GM21529 (cell line): ENCODE measurements around the gene ERBB4.

ENCODE experiments used
- ATAC-seq: cut with Tn5 transposase; IDR thresholded peaks from one replicate; pipeline ENCODE4 v1.9.1; 2021; ENCODE audit not compliant: unreplicated experiment

ERBB4 gene

DNA sequence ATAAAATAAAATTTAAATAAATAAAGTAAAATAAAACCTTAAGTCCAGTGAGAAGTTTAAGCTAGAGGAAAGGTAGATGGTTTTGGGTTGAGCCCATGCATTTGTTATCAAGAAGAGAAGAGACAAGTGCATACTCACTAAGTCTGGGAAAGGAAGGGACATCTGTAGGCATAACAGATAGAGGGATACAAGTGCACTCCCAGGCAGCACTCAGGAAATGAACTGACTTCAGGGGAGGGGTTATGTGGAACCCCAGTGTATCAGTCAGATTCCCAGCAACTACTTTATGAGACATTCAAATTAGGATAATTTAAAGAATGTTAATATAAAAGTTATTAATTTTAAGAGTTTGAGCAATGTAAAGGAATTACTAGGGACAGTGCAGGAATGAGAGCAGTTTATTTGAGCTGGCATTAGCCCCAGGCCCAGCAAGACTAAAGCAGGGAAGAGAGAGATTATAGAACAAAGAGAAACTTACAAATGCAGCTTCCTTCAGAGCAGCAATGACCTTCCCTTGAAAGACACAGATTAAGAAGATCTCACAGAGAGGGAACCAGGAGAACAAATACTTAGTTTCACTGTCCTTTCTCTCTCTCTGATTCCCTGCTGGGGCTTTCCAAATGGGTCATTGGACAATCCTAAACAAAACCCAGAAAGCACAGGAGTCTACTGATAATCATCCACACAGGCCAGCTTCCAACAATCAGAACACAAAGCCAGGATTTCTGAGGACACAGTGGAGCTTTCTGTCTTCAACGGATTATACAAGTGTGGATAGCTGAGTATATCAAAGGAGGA lies 109.7 kb downstream of the ERBB4 start:
- ATAC-seq, result no peak

- ATAC-seq, result no peak
These were observed 111.0 kb downstream of the ERBB4 start for GRCh38 chr2:212427638-212428037.

DNA sequence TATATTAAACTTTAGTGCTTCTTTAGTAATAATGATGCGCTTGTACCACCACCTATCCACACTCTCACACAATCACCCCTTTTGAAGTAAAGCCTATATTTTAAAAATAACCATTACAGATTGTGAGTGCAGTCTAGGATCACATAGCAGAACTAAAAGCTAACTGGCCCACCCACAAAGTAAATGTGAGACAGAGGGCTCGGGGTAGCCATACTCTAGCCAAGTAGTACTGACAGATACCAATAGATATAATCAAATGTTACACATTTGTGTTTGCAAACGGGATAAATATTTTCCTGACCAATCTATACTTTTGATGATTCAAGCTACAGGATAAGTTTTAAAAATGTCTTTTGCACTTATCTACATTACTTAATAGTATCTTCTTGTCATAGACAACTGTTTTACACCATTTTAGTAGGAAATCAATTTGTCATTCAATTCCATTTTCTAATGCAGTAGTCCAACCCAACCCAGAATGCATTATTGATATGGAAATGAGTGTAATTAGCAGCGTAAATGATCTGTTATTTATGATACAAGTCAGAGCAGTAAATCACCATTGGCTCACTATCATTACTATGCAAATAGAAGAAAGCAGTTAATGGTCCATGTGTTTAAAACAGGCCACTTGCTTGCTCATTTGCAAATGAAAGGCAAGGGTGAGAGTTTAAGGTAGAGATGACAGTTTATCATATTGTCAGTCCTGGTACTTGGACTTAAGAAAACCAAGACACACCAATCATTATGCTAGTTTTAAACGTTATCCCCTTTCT lies 111.8 kb downstream of the ERBB4 start:
- ATAC-seq, result no peak

DNA sequence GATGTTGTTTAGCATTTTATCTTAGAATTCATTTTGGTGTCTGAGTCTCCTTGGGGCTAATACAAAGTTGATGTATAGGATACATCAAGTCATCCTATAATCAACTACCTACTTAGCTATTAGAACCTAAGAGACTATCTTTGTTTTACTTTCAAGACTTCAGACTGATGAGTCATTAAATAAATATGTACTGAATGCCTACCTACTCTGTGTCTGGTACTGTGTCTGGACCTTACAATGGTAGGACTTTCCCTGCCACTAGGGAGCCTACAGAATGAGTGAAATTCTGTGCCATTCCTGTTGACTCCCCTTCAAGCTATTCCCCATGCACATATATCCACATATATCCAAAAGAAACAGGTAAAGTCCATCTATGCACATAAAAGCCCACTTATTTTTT lies 114.5 kb downstream of the ERBB4 start:
- ATAC-seq, result no peak

GRCh38 chr2:212423089-212423488 lies 115.5 kb downstream of the ERBB4 start:
- ATAC-seq, result no peak

DNA sequence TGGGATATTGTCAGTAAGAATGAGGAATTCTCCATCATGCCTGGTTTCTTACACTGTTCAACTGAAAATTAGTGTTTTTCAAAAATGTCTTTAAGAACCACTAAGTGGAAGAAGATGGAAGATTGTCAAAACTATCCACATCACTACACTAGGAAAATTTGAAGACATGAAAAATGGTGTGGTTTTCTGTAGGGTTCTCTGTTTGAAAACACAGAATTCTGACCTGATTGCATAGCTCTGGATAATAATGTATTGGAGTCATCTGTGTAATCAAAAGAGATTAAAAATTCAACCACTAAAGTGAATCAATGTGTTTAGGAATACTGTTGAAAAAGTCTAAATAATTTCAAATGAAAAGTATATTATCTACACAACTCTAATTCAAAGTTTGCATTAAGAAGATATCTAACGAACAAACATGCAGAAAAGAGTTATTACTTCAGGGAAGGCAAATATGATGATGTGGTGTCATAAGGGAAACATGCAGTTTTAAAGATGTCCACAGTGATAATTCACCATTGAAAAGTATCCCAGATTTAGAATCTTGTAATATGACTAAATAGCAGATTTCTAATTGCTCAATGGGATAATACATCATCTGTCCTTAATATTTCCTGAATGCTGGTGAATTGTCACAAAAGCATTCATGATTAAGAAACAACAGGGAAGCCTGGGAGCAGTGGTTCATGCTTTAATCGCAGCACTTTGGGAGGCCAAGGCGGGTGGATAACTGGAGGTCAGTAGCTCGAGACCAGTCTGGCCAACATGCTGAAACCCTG lies 116.9 kb downstream of the ERBB4 start:
- no peak for ATAC-seq

GRCh38 chr2:212416086-212416485 lies 122.5 kb downstream of the ERBB4 start:
- no peak for ATAC-seq

- no peak for ATAC-seq
These were observed 123.8 kb downstream of the ERBB4 start for GRCh38 chr2:212414767-212415211.

DNA sequence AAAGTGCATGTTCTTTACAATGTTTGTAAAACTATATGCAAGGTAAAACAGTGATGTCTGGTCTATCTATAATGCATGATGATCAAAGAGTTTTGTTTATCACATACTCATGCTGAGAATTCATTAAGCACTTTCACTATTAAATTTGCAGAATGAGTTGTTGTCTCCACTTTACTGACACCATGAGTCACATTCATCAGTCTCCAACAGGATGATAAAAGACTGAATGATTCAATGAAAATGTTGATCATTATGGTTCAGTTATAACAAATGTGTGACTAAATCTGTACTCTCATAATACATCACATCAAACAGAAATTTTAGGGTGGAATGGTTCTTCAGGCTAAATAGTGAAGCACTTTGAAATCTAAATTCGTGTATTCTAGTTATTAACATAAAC lies 129.0 kb downstream of the ERBB4 start:
- ATAC-seq, result no peak

- no peak for ATAC-seq
These were observed 130.1 kb downstream of the ERBB4 start for GRCh38 chr2:212408524-212408923.

GRCh38 chr2:212406716-212407115 lies 131.9 kb downstream of the ERBB4 start:
- ATAC-seq, result no peak

DNA sequence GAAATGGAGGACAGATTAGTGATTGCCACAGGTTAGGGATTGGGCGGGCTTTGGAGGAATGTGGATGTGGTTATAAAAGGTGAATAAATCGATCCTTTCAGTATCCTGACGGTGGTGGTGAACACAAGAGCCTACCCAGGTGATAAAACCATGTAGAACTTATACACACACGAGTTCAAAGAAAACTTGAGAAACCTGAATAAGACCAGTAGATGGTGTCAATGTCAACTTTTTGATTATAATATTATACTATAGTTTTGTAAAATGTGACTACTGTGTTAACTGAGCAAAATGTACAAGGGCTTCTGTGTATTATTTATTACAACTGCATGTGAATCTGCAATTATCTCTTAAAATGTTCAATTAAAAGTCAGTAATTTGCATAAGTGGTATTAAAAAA lies 136.3 kb downstream of the ERBB4 start:
- no peak for ATAC-seq

GRCh38 chr2:212398316-212398715 lies 140.3 kb downstream of the ERBB4 start:
- ATAC-seq, result no peak

- ATAC-seq, result no peak
These were observed 146.1 kb downstream of the ERBB4 start for GRCh38 chr2:212392544-212392943.

GRCh38 chr2:212392043-212392442 lies 146.6 kb downstream of the ERBB4 start:
- ATAC-seq, result no peak

DNA sequence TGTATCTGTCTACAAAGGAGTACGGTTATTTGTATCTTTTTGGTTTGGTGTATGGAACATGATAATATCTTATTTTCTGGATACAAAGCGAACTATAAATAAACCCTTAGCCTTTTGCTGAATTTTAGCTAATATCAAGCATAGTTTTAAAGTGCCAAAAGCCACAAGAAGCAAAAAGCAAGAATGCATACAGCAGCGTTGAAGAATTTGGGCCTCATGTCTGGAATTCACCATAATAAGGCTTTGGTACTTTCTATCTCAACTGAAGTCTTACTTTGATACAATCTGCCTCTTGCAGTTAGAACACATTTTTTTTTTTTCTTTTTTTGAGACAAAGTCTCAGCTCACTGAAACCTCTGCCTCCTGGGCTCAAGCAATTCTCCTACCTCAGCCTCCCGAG lies 151.5 kb downstream of the ERBB4 start:
- no peak for ATAC-seq

DNA sequence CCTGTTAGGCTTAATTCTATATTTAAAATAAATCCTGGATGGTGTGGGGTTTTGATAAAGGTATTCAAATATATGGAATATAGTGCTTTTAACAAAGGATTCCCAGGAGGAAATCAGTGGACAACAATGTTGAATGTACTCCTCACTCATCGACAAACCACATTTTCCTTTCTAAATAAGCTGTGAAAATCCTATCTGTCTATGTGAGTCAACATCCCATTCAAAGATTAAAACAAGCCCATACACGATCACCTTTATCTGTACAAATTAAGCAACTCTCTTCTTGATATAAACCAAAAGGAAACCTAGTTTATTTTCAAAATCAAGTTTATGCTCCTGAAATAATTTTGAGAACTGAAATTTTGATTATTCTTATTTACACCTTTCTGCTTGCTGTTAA lies 153.4 kb downstream of the ERBB4 start:
- ATAC-seq, result no peak

- no peak for ATAC-seq
These were observed 154.6 kb downstream of the ERBB4 start for GRCh38 chr2:212384027-212384426.

DNA sequence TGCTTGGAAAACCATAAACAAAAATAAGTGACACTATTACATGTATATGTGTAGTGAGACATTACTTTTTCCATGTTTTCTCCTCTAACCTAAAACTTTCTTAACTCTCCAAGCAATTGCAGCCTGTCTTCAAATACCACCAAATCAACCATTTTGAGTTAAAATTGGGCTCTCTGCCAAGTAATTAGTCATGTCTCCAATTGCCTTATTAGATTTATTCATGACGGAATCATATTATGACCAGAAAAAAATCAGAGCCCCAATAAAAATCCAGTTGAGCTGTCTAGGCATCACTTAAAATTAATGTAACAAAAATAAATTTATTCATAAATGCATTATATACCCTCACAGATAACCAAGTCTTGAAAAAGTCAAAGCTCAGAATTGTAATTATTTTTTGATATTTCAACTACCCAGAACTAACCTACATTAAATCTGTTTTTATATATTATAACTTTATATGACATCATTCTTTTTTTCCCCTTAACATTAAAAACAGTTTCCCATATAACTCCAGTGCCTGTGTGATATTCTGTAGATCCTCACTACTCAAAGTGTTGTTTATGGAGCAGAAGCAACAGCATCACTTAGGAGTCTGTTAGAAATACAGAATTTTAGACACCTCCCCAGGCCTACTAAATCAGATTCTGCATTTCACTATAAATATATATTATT lies 157.0 kb downstream of the ERBB4 start:
- no peak for ATAC-seq

GRCh38 chr2:212379103-212379502 lies 159.5 kb downstream of the ERBB4 start:
- ATAC-seq, result no peak

DNA sequence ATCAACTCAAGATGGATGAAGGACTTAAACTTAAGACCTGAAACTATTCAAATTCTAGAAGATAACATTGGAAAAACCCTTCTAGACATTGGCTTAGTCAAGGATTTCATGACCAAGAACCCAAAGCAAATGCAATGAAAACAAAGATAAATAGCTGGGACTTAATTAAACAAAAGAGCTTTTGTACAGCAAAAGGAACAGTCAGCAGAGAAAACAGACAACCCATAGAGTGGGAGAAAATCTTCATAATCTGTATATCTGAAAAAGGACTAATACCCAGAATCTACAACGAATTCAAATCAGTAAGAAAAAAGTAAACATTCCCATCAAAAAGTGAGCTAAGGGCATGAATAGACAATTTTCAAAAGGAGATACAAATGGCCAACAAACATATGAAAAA lies 171.2 kb downstream of the ERBB4 start:
- ATAC-seq, result no peak
